ENCODE data around the gene TNFSF13.

TNFSF13 gene

DNA sequence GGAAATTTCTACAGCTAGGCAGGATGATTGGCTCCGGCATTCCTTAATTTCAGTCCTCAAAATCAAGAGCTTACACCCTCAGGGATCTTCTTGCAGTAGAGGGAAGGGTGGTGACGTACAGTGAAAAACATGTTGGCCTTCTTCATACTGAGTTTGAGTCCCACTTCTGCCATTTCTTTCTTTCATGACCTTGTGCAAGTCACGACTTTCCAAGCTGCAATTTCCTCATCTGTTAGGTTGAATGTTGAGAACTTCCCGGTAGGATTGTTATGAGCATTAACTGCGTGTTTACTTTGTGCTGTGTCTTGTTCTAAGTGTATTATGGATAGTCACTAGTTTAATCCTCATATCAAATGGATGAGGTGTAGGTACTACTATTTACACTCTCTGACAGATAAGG, 11.0 kb downstream of the TNFSF13 start:
- TF ChIP-seq CTCF (IDR thresholded peaks at IDR 0.05; ENCODE audit: borderline replicate concordance, extremely low read depth, low read length, poor library complexity, severe bottlenecking) (no peak), EZH2 (IDR thresholded peaks at IDR 0.05; ENCODE audit: borderline replicate concordance, low read depth, low read length, severe bottlenecking) (no peak)
- H3K36me3 ChIP-seq (ENCODE audit: insufficient read depth, low read length) = peaks cover 79% of the 10 kb centered on the region
- peaks cover 74% of the 10 kb centered on the region for H3K79me2 ChIP-seq (ENCODE audit: insufficient read depth, low read length)
- H3K4me1 ChIP-seq (ENCODE audit: insufficient read depth, low read length) = peaks cover 46% of the 10 kb centered on the region
- no peaks in the 10 kb centered on the region for H3K27me3 ChIP-seq (ENCODE audit: insufficient read depth, low read length, poor library complexity)
- no peak overlapping the region for H3K4me2 ChIP-seq (ENCODE audit: insufficient read depth, low read length)
- no peak overlapping the region for H3K9ac ChIP-seq (ENCODE audit: low read depth, low read length)
- H3K9me3 ChIP-seq (ENCODE audit: insufficient read depth, low read length, severe bottlenecking) = no peaks in the 10 kb centered on the region
- no peak overlapping the region for H2AFZ ChIP-seq (ENCODE audit: low read depth, low read length)
- H4K20me1 ChIP-seq (ENCODE audit: insufficient read depth, low read length) = peaks cover 25% of the 10 kb centered on the region
- DNase-seq (no peak), ATAC-seq (ENCODE audit: insufficient read depth, low read depth) (no peak)
- H3K27ac ChIP-seq (ENCODE audit: low read length) = no peak overlapping the region
- no peak overlapping the region for H3K4me3 ChIP-seq (ENCODE audit: low read depth in 1 of 2, low read length in 2 of 2)

DNA sequence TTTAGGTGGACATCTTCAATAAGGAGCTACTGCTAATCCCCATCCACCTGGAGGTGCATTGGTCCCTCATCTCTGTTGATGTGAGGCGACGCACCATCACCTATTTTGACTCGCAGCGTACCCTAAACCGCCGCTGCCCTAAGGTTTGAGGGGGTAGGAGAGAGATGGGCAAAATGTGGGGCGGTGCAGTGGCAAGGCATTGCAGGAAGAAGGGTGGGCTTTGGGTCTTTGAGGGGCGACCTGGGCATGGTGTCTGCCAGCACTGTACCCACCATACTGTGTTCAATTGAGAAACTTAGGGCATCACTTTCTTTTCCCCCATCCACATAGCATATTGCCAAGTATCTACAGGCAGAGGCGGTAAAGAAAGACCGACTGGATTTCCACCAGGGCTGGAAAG, 11.8 kb downstream of the TNFSF13 start:
- Histone ChIP-seq H3K4me3 (ENCODE audit: low read depth in 1 of 2, low read length in 2 of 2) (no peak overlapping the region), H3K27me3 (ENCODE audit: insufficient read depth, low read length, poor library complexity) (no peaks in the 10 kb centered on the region), H3K27ac (ENCODE audit: low read length) (no peak overlapping the region), H4K20me1 (ENCODE audit: insufficient read depth, low read length) (peaks cover 27% of the 10 kb centered on the region), H3K9me3 (ENCODE audit: insufficient read depth, low read length, severe bottlenecking) (no peaks in the 10 kb centered on the region), H3K4me2 (ENCODE audit: insufficient read depth, low read length) (no peak overlapping the region), H3K9ac (ENCODE audit: low read depth, low read length) (no peak overlapping the region), H3K36me3 (ENCODE audit: insufficient read depth, low read length) (peaks cover 79% of the 10 kb centered on the region), H2AFZ (ENCODE audit: low read depth, low read length) (no peak overlapping the region), H3K79me2 (ENCODE audit: insufficient read depth, low read length) (peaks cover 74% of the 10 kb centered on the region), H3K4me1 (ENCODE audit: insufficient read depth, low read length) (peaks cover 46% of the 10 kb centered on the region)
- ATAC-seq (ENCODE audit: insufficient read depth, low read depth) (no peak), DNase-seq (no peak)
- TF ChIP-seq EZH2 (IDR thresholded peaks at IDR 0.05; ENCODE audit: borderline replicate concordance, low read depth, low read length, severe bottlenecking) = no peak
- no peak for TF ChIP-seq CTCF (IDR thresholded peaks at IDR 0.05; ENCODE audit: borderline replicate concordance, extremely low read depth, low read length, poor library complexity, severe bottlenecking)

- Histone ChIP-seq H3K9ac (ENCODE audit: low read depth, low read length) (peak overlapping the region; percentile 64), H2AFZ (ENCODE audit: low read depth, low read length) (peak overlapping the region; percentile 64), H3K36me3 (ENCODE audit: insufficient read depth, low read length) (peaks cover 82% of the 10 kb centered on the region), H3K4me3 (ENCODE audit: low read depth in 1 of 2, low read length in 2 of 2) (peak overlapping the region; percentile 34 to 64; a peak in 3 of 4 replicates), H4K20me1 (ENCODE audit: insufficient read depth, low read length) (peaks cover 43% of the 10 kb centered on the region), H3K9me3 (ENCODE audit: insufficient read depth, low read length, severe bottlenecking) (no peaks in the 10 kb centered on the region), H3K27ac (ENCODE audit: low read length) (peak overlapping the region; percentile 82), H3K4me1 (ENCODE audit: insufficient read depth, low read length) (peaks cover 60% of the 10 kb centered on the region), H3K4me2 (ENCODE audit: insufficient read depth, low read length) (peak overlapping the region; percentile 78), H3K79me2 (ENCODE audit: insufficient read depth, low read length) (peaks cover 76% of the 10 kb centered on the region), H3K27me3 (ENCODE audit: insufficient read depth, low read length, poor library complexity) (no peaks in the 10 kb centered on the region)
- peak; percentile 88 for ATAC-seq (ENCODE audit: insufficient read depth, low read depth)
- TF ChIP-seq EZH2 (IDR thresholded peaks at IDR 0.05; ENCODE audit: borderline replicate concordance, low read depth, low read length, severe bottlenecking) (no peak), CTCF (IDR thresholded peaks at IDR 0.05; ENCODE audit: borderline replicate concordance, extremely low read depth, low read length, poor library complexity, severe bottlenecking) (no peak)
- DNase-seq = no peak
Observed at GRCh38 chr17:7572338-7572587, 13.7 kb downstream of the TNFSF13 start.
